Body of pancreas (tissue), 4 donors: ENCODE measurements around the gene SPTBN1. TPM values are rescaled to one million over a fixed set of nuclear protein-coding genes. Genes with fewer than 3 reads are reported as not detected.

Experiments
- ATAC-seq: fragments of 150-250 bp; one replicate; pipeline ENCODE4 v1.9.1; 2016
- DNase-seq, 4 donors: peaks; one replicate each; pipeline ENCODE4 v3.0.0-alpha.2; 2019
- H3K27ac ChIP-seq, 4 donors: fragments of 200-600 bp; sonication (generic); 1 replicate in 3 of 4; 2 replicates in 1 of 4; pipeline versions ENCODE4 v1.5.1 to v1.6.1; 2016 to 2019; ENCODE audit warnings: mild to moderate bottlenecking in 1 of 4, mixed read lengths in 1 of 4, moderate library complexity in 1 of 4
- H3K27me3 ChIP-seq, 2 donors: fragments of 200-600 bp; sonication (generic); one replicate each; pipeline ENCODE4 v1.6.0; 2016; ENCODE audit warnings: mild to moderate bottlenecking in 1 of 2
- H3K36me3 ChIP-seq, 2 donors: fragments of 200-600 bp; sonication (generic); replicated peaks in 1 of 2; 2 replicates each; pipeline ENCODE4 v1.5.1; 2016; ENCODE audit warnings: low read depth in 2 of 2; ENCODE audit not compliant: insufficient read depth in 1 of 2
- H3K4me1 ChIP-seq: fragments of 200-600 bp; sonication (generic); one replicate; pipeline ENCODE4 v1.6.0; 2016
- H3K4me3 ChIP-seq, 2 donors: fragments of 200-600 bp; sonication (generic); 1 replicate in 1 of 2; 2 replicates in 1 of 2; pipeline ENCODE4 v1.5.1; 2016 to 2019
- H3K9me3 ChIP-seq, 3 donors: fragments of 200-600 bp; sonication (generic); 1 replicate in 2 of 3; 2 replicates in 1 of 3; pipeline ENCODE4 v1.5.1; 2016
- POLR2A ChIP-seq, 3 donors: fragments of 450-650 bp; IDR thresholded peaks; one replicate each; pipeline ENCODE4 v1.6.1; 2016; ENCODE audit warnings: antibody characterized with exemption in 3 of 3, mild to moderate bottlenecking in 2 of 3
- WGBS, 2 donors: methylation state at CpG; one replicate each; pipeline ENCODE4 v1.1.5; 2017; 5-methylcytosine and 5-hydroxymethylcytosine counted together
- intact Hi-C: fragments of 100-400 bp; cut with DNase I; formaldehyde crosslinking; loops from one replicate; pipeline ENCODE4 v1.15.1; 2023
- total RNA-seq, 2 donors: library from RNA; depleted of rRNA; stranded (reverse); fragments of >200 nt; gene quantifications; one replicate each; pipeline ENCODE4 v1.1.0, GENCODE V29; 2016
- TF ChIP-seq, protein P1 (sequence below), 7 experiments: fragments of 450-650 bp in 4 of 7; fragments of 200-600 bp in 3 of 7; sonication (generic) in 3 of 7; IDR thresholded peaks; one replicate each; pipeline ENCODE4 v1.5.1; 2016 to 2019; ENCODE audit warnings: antibody characterized with exemption in 7 of 7

Gene SPTBN1
- total RNA-seq, 2 donors from 2014 or later, result 186 to 195 TPM

DNA sequence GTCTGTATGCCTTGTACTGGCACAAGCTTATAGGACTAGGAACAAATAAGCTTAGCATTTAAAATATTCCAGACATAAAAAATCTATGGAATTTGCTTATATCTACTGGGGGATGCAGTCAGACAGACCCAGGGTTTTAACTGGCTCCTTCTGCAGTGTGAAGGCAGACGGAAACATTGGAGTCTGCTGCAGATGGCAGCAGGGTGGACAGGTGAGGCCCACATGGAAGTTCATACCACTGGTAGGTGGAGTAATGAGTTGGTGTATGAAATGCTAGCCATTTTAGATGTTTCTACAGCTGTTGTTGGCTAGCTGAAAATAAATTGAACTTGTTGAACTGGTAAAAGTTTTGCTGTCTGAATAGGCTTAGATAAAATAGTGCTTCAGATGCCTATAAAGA is 17.7 kb downstream of the SPTBN1 start:
- no peaks in the 10 kb centered on the region for H3K9me3 ChIP-seq
- no peaks in the 10 kb centered on the region for H3K36me3 ChIP-seq
- WGBS, 2 donors, result 91 to 93% methylated on average over 1 of the region's 1 CpG
- no peak overlapping the region for H3K27ac ChIP-seq
- H3K4me3 ChIP-seq, result no peak overlapping the region
- DNase-seq (no peak), ATAC-seq (no peak)
- peaks cover 13% of the 10 kb centered on the region for H3K4me1 ChIP-seq
- intact Hi-C loops, result no loop called here
- TF ChIP-seq, protein P1, sequence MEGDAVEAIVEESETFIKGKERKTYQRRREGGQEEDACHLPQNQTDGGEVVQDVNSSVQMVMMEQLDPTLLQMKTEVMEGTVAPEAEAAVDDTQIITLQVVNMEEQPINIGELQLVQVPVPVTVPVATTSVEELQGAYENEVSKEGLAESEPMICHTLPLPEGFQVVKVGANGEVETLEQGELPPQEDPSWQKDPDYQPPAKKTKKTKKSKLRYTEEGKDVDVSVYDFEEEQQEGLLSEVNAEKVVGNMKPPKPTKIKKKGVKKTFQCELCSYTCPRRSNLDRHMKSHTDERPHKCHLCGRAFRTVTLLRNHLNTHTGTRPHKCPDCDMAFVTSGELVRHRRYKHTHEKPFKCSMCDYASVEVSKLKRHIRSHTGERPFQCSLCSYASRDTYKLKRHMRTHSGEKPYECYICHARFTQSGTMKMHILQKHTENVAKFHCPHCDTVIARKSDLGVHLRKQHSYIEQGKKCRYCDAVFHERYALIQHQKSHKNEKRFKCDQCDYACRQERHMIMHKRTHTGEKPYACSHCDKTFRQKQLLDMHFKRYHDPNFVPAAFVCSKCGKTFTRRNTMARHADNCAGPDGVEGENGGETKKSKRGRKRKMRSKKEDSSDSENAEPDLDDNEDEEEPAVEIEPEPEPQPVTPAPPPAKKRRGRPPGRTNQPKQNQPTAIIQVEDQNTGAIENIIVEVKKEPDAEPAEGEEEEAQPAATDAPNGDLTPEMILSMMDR (IDR thresholded peaks at IDR 0.05), result no peak
- TF ChIP-seq POLR2A (IDR thresholded peaks at IDR 0.05), result no peak
- H3K27me3 ChIP-seq, result no peaks in the 10 kb centered on the region

DNA sequence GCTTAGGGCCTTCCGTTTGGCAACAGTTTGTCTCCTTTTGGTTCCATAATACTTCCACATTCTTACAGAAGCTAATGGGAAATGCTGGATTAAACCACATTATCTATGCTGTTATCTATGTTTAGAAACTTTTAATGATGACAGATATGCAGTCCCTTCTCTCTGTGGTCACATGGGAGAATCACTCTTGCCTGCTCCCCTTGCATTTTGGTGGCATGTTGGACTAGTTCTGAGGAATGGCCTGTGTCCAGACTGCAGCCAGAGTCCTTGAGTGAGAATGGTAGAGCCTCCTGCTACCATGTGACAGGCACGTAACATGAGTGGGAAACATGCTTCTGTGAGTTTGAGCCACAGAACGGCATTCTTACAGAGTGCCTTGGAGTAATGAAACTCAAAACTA is 19.2 kb downstream of the SPTBN1 start:
- no peak overlapping the region for H3K27ac ChIP-seq
- intact Hi-C loops, result no loop called here
- no peaks in the 10 kb centered on the region for H3K27me3 ChIP-seq
- peaks cover 27% of the 10 kb centered on the region for H3K4me1 ChIP-seq
- no peak overlapping the region for H3K4me3 ChIP-seq
- H3K9me3 ChIP-seq, result no peaks in the 10 kb centered on the region
- DNase-seq (peak in 1 of 4 donors; percentile 15), ATAC-seq (no peak)
- WGBS, 2 donors, result 72 to 76% methylated on average over 3 of the region's 3 CpGs
- H3K36me3 ChIP-seq, result no peaks in the 10 kb centered on the region
- TF ChIP-seq POLR2A (IDR thresholded peaks at IDR 0.05), result no peak
- TF ChIP-seq, protein P1 (IDR thresholded peaks at IDR 0.05), result no peak

DNA sequence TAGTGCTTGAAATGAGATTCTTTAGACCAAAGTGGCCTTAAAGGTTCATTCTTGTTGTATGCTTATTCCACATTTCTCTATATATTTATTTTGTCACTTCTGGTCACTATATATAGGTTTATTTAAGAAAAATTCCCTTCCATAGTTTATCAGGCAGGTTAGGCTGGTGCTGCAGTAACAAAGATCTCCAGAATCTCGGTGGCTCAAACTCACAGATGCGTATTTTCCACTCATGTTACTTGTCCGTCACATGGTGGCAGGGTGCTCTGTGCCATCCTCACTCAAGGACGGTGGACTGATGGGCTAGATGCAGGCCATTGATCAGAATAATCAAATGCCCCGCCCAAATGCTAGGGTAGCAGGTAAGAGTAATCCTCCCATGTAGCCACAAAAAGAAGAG is 19.8 kb downstream of the SPTBN1 start:
- WGBS, 2 donors, result 77 to 88% methylated on average over 5 of the region's 5 CpGs
- intact Hi-C loops, result no loop called here
- Histone ChIP-seq H3K9me3 (no peaks in the 10 kb centered on the region), H3K27ac (no peak overlapping the region), H3K4me1 (peaks cover 30% of the 10 kb centered on the region), H3K27me3 (no peaks in the 10 kb centered on the region), H3K4me3 (no peak overlapping the region), H3K36me3 (no peaks in the 10 kb centered on the region)
- ATAC-seq (no peak), DNase-seq (no peak)
- TF ChIP-seq, protein P1 (IDR thresholded peaks at IDR 0.05), result no peak
- no peak for TF ChIP-seq POLR2A (IDR thresholded peaks at IDR 0.05)

DNA sequence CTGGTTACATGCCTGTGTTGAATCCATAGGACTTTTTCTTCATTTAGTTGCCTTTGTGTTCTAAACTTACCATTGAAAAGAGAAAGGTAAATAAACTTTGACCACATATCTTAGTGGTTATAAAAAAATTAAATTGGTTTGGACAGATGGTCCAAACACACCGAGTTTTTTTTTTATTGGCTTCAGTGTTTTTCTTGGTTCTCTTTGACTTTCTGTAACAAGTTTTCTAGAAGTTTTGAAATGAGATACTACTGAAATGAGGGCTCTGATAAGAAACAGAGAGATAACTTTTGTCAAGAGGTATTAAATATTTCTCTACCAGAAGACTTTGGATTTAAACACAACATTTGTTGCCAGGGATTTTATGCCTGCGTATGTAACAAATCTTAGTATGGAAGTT is 20.7 kb downstream of the SPTBN1 start:
- H3K27me3 ChIP-seq, result no peaks in the 10 kb centered on the region
- intact Hi-C loops, result no loop called here
- H3K4me1 ChIP-seq, result peaks cover 23% of the 10 kb centered on the region
- TF ChIP-seq POLR2A (IDR thresholded peaks at IDR 0.05), result no peak
- TF ChIP-seq, protein P1 (IDR thresholded peaks at IDR 0.05), result no peak
- H3K27ac ChIP-seq, result no peak overlapping the region
- no peaks in the 10 kb centered on the region for H3K36me3 ChIP-seq
- ATAC-seq, result no peak
- H3K9me3 ChIP-seq, result no peaks in the 10 kb centered on the region
- no peak for DNase-seq
- 34 to 37% methylated on average over 2 of the region's 2 CpGs for WGBS, 2 donors
- no peak overlapping the region for H3K4me3 ChIP-seq

DNA sequence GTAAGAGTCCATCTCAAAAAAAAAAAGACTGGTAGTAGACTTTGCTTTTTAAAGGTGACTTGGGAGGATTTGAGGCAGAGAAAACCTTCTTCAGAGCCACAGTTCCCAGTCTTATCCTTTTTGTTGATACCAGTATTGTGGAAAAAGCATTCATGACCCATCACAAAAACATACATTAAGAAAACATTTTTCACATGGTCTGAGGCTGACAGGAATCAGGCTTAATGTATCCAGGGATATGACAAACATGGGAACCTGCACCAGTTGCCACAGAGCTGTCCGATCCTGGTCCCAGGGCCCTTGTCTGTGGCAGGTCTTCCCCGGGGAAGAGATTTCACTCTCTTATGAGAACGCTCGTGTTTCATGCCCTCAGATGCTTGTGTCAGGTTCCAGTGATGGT is 21.8 kb downstream of the SPTBN1 start:
- no peak for ATAC-seq
- Histone ChIP-seq H3K4me1 (peaks cover 27% of the 10 kb centered on the region), H3K9me3 (no peaks in the 10 kb centered on the region), H3K36me3 (no peaks in the 10 kb centered on the region), H3K27ac (no peak overlapping the region), H3K27me3 (no peaks in the 10 kb centered on the region), H3K4me3 (no peak overlapping the region)
- TF ChIP-seq POLR2A (IDR thresholded peaks at IDR 0.05), result no peak
- TF ChIP-seq, protein P1 (IDR thresholded peaks at IDR 0.05), result no peak
- WGBS, 2 donors, result 85 to 86% methylated on average over 4 of the region's 4 CpGs
- no peak for DNase-seq
- intact Hi-C loops, result no loop called here
